RWPE2 (cell line): ENCODE data around the gene SIRPA.

Experiments used
- ATAC-seq: fragments of 200-7000 bp; cut with Tn5 transposase; 3 replicates; pipeline ENCODE4 v1.9.1; 2021; ENCODE audit warnings: low read depth
- DNase-seq: peaks from one replicate; pipeline ENCODE4 v3.0.0-alpha.2; 2020; ENCODE audit warnings: low spot score
- H3K27ac ChIP-seq: fragments of 450-650 bp; 2 replicates; pipeline ENCODE4 v1.5.1; 2017; ENCODE audit warnings: mild to moderate bottlenecking; ENCODE audit not compliant: poor library complexity, severe bottlenecking
- H3K27me3 ChIP-seq: fragments of 250-450 bp; sonication (Bioruptor Pico); 2 replicates; pipeline ENCODE4 v1.5.1; 2021; ENCODE audit warnings: mild to moderate bottlenecking, moderate library complexity; ENCODE audit not compliant: insufficient read depth, poor library complexity, severe bottlenecking
- H3K36me3 ChIP-seq: fragments of 250-450 bp; sonication (Bioruptor Pico); 2 replicates; pipeline ENCODE4 v1.5.1; 2020; ENCODE audit warnings: low read depth, mild to moderate bottlenecking, moderate library complexity
- H3K4me1 ChIP-seq: fragments of 250-450 bp; sonication (Bioruptor Pico); 2 replicates; pipeline ENCODE4 v1.5.1; 2021; ENCODE audit warnings: mild to moderate bottlenecking, moderate library complexity; ENCODE audit not compliant: insufficient read depth, poor library complexity, severe bottlenecking
- H3K4me3 ChIP-seq: fragments of 250-450 bp; sonication (Bioruptor Pico); 2 replicates; pipeline ENCODE4 v1.5.1; 2021; ENCODE audit warnings: mild to moderate bottlenecking, moderate library complexity; ENCODE audit not compliant: severe bottlenecking
- H3K9me3 ChIP-seq: fragments of 250-450 bp; sonication (Bioruptor Pico); 2 replicates; pipeline ENCODE4 v1.5.1; 2021; ENCODE audit warnings: mild to moderate bottlenecking, moderate library complexity; ENCODE audit not compliant: severe bottlenecking
- CTCF ChIP-seq: fragments of 450-650 bp; IDR thresholded peaks from one replicate; pipeline ENCODE4 v1.5.1; 2017; ENCODE audit warnings: mild to moderate bottlenecking, moderate library complexity; ENCODE audit not compliant: poor library complexity, severe bottlenecking

SIRPA gene

GRCh38 chr20:1953621-1954020 lies 58.4 kb downstream of the SIRPA start:
- no peaks in the 10 kb centered on the region for H3K27me3 ChIP-seq
- no peak for DNase-seq
- H3K4me1 ChIP-seq = no peaks in the 10 kb centered on the region
- no peak for ATAC-seq
- no peaks in the 10 kb centered on the region for H3K36me3 ChIP-seq
- no peaks in the 10 kb centered on the region for H3K9me3 ChIP-seq
- H3K4me3 ChIP-seq = no peak overlapping the region
- no peak for TF ChIP-seq CTCF
- H3K27ac ChIP-seq = no peak overlapping the region

- no peaks in the 10 kb centered on the region for H3K4me1 ChIP-seq
- no peak overlapping the region for H3K4me3 ChIP-seq
- no peak overlapping the region for H3K27ac ChIP-seq
- no peaks in the 10 kb centered on the region for H3K27me3 ChIP-seq
- no peaks in the 10 kb centered on the region for H3K9me3 ChIP-seq
- H3K36me3 ChIP-seq = no peaks in the 10 kb centered on the region
- DNase-seq (no peak), ATAC-seq (no peak)
- no peak for TF ChIP-seq CTCF
Measured at GRCh38 chr20:1955217-1955616, 60.0 kb downstream of the SIRPA start.

- no peak for ATAC-seq
- no peak for DNase-seq
- Histone ChIP-seq H3K27ac (no peak overlapping the region), H3K36me3 (no peaks in the 10 kb centered on the region), H3K9me3 (no peaks in the 10 kb centered on the region), H3K4me1 (no peaks in the 10 kb centered on the region), H3K27me3 (no peaks in the 10 kb centered on the region), H3K4me3 (no peak overlapping the region)
- no peak for TF ChIP-seq CTCF
Measured at GRCh38 chr20:1958426-1958825, 63.2 kb downstream of the SIRPA start.

- Histone ChIP-seq H3K27ac (no peak overlapping the region), H3K4me1 (no peaks in the 10 kb centered on the region), H3K4me3 (no peak overlapping the region), H3K36me3 (no peaks in the 10 kb centered on the region), H3K27me3 (no peaks in the 10 kb centered on the region), H3K9me3 (no peaks in the 10 kb centered on the region)
- TF ChIP-seq CTCF = no peak
- DNase-seq = no peak
- no peak for ATAC-seq
Measured at GRCh38 chr20:1959156-1959555, 63.9 kb downstream of the SIRPA start.

- no peak for TF ChIP-seq CTCF
- H3K27ac ChIP-seq = no peak overlapping the region
- no peaks in the 10 kb centered on the region for H3K9me3 ChIP-seq
- ATAC-seq = no peak
- no peaks in the 10 kb centered on the region for H3K36me3 ChIP-seq
- H3K27me3 ChIP-seq = no peaks in the 10 kb centered on the region
- DNase-seq = no peak
- H3K4me1 ChIP-seq = no peaks in the 10 kb centered on the region
- no peak overlapping the region for H3K4me3 ChIP-seq
Measured at GRCh38 chr20:1961374-1961773, 66.2 kb downstream of the SIRPA start.
